ENCODE measurements around the gene AKR7A3.

Gene AKR7A3

DNA sequence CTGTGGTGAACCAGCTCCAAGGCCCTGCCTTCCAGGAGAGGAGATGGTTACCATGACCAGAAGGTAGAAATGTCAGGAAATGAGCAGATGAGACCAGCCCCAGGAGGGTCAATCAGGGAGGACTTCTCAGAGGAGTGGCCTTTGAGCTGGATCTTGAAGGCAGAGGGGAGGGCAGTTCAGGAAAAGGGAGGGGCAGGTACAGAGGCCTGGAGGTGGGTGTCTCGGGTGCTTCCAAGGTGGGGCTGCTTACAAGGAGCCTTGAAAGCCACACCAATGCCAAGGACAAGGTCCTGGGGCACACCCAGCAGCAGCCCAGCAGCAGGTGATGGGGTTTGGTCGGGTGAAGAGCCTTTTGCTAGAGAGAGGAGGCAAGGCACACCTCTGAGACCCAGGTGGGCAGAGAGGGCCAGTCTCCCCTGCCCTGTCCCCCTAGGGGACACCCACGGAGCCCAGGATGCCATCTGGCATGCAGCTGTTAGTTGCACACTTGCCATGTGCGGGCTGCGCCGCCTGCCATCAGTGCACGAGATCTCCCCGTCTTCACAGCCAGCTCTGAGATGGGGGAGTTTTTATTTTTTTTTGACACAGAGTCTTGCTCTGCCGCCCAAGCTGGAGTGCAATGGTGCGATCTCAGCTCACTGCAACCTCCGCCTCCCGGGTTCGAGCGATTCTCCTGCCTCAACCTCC, 42.0 kb upstream of the AKR7A3 start:
- TF ChIP-seq, protein P1, sequence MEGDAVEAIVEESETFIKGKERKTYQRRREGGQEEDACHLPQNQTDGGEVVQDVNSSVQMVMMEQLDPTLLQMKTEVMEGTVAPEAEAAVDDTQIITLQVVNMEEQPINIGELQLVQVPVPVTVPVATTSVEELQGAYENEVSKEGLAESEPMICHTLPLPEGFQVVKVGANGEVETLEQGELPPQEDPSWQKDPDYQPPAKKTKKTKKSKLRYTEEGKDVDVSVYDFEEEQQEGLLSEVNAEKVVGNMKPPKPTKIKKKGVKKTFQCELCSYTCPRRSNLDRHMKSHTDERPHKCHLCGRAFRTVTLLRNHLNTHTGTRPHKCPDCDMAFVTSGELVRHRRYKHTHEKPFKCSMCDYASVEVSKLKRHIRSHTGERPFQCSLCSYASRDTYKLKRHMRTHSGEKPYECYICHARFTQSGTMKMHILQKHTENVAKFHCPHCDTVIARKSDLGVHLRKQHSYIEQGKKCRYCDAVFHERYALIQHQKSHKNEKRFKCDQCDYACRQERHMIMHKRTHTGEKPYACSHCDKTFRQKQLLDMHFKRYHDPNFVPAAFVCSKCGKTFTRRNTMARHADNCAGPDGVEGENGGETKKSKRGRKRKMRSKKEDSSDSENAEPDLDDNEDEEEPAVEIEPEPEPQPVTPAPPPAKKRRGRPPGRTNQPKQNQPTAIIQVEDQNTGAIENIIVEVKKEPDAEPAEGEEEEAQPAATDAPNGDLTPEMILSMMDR (IDR thresholded peaks at IDR 0.05) = no peak
- TF ChIP-seq ZFX (IDR thresholded peaks at IDR 0.05; ENCODE audit: borderline replicate concordance) = no peak
- H3K27ac ChIP-seq = no peak overlapping the region

DNA sequence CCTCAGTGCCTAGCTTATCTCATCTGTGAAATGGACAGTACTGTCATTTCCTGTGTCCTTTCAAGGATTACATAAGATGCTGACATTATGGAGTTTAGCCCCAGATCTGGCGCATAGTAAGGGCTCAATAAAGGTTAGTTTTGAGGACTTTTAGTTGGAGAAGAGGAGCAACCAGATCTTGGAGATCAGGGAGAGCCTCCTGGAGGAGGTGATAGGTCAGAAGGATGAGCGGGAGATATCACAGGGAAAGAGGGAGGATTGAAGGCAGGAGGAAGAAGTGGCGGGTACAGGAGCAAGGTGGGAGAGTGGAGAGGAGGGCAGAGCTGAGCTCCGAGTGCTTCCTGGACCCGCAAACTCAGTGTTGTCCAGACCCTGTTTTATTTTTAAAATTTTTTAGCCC, 41.0 kb upstream of the AKR7A3 start:
- TF ChIP-seq, protein P1 (IDR thresholded peaks at IDR 0.05) = no peak
- TF ChIP-seq ZFX (IDR thresholded peaks at IDR 0.05; ENCODE audit: borderline replicate concordance) = no peak
- H3K27ac ChIP-seq = no peak overlapping the region

- no peak overlapping the region for H3K27ac ChIP-seq
- TF ChIP-seq, protein P1 (IDR thresholded peaks at IDR 0.05) = no peak
- TF ChIP-seq ZFX (IDR thresholded peaks at IDR 0.05; ENCODE audit: borderline replicate concordance) = no peak
Measured at GRCh38 chr1:19329188-19329587, 40.6 kb upstream of the AKR7A3 start.

DNA sequence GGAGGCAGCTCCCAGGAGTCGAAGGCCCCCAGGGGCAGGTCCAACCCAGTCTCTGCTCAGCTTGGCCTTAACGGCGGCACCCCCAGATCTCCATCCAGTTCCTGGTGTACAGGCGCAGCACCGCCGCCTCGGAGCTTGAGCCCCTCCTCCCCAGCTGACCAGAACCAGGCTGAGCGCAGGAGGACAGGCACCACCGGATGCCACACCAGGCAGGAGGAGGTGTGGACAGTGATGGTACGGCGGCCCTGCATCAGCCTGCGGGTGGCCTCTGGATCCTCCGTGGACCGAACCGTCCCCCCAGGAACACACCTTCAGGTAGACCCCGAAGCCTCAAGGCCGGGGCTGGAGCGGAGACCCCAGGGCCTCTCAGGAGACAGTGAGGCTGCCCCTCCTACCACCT, 39.9 kb upstream of the AKR7A3 start:
- no peak overlapping the region for H3K27ac ChIP-seq
- no peak for TF ChIP-seq ZFX (IDR thresholded peaks at IDR 0.05; ENCODE audit: borderline replicate concordance)
- TF ChIP-seq, protein P1 (IDR thresholded peaks at IDR 0.05) = no peak

GRCh38 chr1:19327736-19328135, 39.2 kb upstream of the AKR7A3 start:
- no peak overlapping the region for H3K27ac ChIP-seq

DNA sequence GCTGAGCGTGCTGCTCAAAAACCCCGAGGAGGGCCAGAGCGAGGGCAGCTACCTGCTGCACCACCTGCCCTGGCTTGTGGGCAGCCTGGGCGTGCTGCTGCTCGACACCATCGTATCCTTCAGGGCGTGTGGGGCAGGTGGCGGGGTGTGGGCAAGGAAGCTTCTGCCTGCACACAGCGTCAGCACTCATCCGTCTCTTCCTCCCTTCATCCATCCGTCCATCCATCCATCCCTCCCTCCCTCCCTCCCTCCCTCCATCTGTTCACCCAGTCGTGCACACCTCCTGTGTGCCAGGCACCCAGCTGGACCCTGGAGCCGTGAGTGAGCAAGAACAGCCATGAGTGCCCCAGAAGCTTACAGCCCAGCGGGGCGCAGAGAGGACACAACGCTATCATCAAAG, 38.7 kb upstream of the AKR7A3 start:
- H3K27ac ChIP-seq = no peak overlapping the region
- TF ChIP-seq, protein P1 (IDR thresholded peaks at IDR 0.05) = no peak
- TF ChIP-seq ZFX (IDR thresholded peaks at IDR 0.05; ENCODE audit: borderline replicate concordance) = no peak

More at GRCh38 chr1:19327736-19328135, 39.2 kb upstream of the AKR7A3 start:
- no peak for TF ChIP-seq ZFX (IDR thresholded peaks at IDR 0.05; ENCODE audit: borderline replicate concordance)
- TF ChIP-seq, protein P1 (IDR thresholded peaks at IDR 0.05) = no peak

- H3K27ac ChIP-seq = no peak overlapping the region
- TF ChIP-seq, protein P1 (IDR thresholded peaks at IDR 0.05) = no peak
- no peak for TF ChIP-seq ZFX (IDR thresholded peaks at IDR 0.05; ENCODE audit: borderline replicate concordance)
Measured at GRCh38 chr1:19326748-19327065, 38.1 kb upstream of the AKR7A3 start.

Data from 22Rv1 (cell line).